H1 (cell line): Measurements from ENCODE around the gene PPP1R1B. TPM values are rescaled to one million over a fixed set of nuclear protein-coding genes. Genes with fewer than 3 reads are reported as not detected.

Experiments
- polyA plus RNA-seq, 7 experiments: library from polyadenylated mRNA; depleted of rRNA in 3 of 7; stranded (reverse) in 5 of 7; unstranded in 2 of 7; fragments of >200 nt in 5 of 7; fragments of 200-250 nt in 2 of 7; gene quantifications; 1 replicate in 5 of 7; 2 replicates in 1 of 7; 4 replicates in 1 of 7; pipeline versions ENCODE4 v1.2.1 to v1.2.3, GENCODE V29; 2011 to 2013; ENCODE audit warnings: missing spikeins in 2 of 7, mixed read lengths in 2 of 7
- total RNA-seq: library from RNA; stranded (reverse); fragmentation: NEBNext Ultra II Directional; extraction: Animal tissue kit (Norgen Biotek cat#: 25700); gene quantifications from 2 replicates; pipeline ENCODE4 v1.2.1, GENCODE V29; 2021

Gene PPP1R1B
- total and polyA plus RNA-seq, 2 of the 8 experiments (the other 6 are each of a cell fraction or from before 2014, with no cell fraction given), result 10.7 to 22.3 TPM

Other genes with a start within 250 kb of the PPP1R1B start
- gene FBXL20, start 225.3 kb upstream of the PPP1R1B start, total RNA-seq, result 10.3 and 11.0 TPM in 2 replicates
- gene FBXL20, start 225.3 kb upstream of the PPP1R1B start, polyA plus RNA-seq (2011; rRNA removed), result 4.3 and 5.5 TPM in 2 replicates
- gene MED1, start 175.7 kb upstream of the PPP1R1B start, total RNA-seq, result 56.5 and 57.6 TPM in 2 replicates
- gene MED1, start 175.7 kb upstream of the PPP1R1B start, polyA plus RNA-seq (2011; rRNA removed), result 17.8 and 24.7 TPM in 2 replicates
- 68.9 and 70.3 TPM in 2 replicates for gene CDK12, start 165.5 kb upstream of the PPP1R1B start, total RNA-seq
- 14.8 and 16.0 TPM in 2 replicates for gene CDK12, start 165.5 kb upstream of the PPP1R1B start, polyA plus RNA-seq (2011; rRNA removed)
- gene NEUROD2, start 19.0 kb upstream of the PPP1R1B start, total RNA-seq, result not detected in 2 replicates
- gene NEUROD2, start 19.0 kb upstream of the PPP1R1B start, polyA plus RNA-seq (2011; rRNA removed), result not detected in 2 replicates
- gene STARD3, start 10.2 kb downstream of the PPP1R1B start, total RNA-seq, result 47.6 and 56.7 TPM in 2 replicates
- gene STARD3, start 10.2 kb downstream of the PPP1R1B start, polyA plus RNA-seq (2011; rRNA removed), result 80.3 and 116 TPM in 2 replicates
- 1.4 TPM in 2 replicates for gene TCAP, start 38.4 kb downstream of the PPP1R1B start, total RNA-seq
- 0.82 and 1.3 TPM in 2 replicates for gene TCAP, start 38.4 kb downstream of the PPP1R1B start, polyA plus RNA-seq (2011; rRNA removed)
- gene PNMT, start 41.5 kb downstream of the PPP1R1B start, total RNA-seq, result 4.4 and 5.6 TPM in 2 replicates
- 10.5 and 10.9 TPM in 2 replicates for gene PNMT, start 41.5 kb downstream of the PPP1R1B start, polyA plus RNA-seq (2011; rRNA removed)
- gene PGAP3, start 61.1 kb downstream of the PPP1R1B start, total RNA-seq, result 18.5 and 21.0 TPM in 2 replicates
- gene PGAP3, start 61.1 kb downstream of the PPP1R1B start, polyA plus RNA-seq (2011; rRNA removed), result 30.7 and 32.2 TPM in 2 replicates
- 394 and 403 TPM in 2 replicates for gene ERBB2, start 73.1 kb downstream of the PPP1R1B start, total RNA-seq
- gene ERBB2, start 73.1 kb downstream of the PPP1R1B start, polyA plus RNA-seq (2011; rRNA removed), result 183 and 278 TPM in 2 replicates
- gene MIEN1, start 103.6 kb downstream of the PPP1R1B start, total RNA-seq, result 29.6 and 30.0 TPM in 2 replicates
- 54.9 and 57.9 TPM in 2 replicates for gene MIEN1, start 103.6 kb downstream of the PPP1R1B start, polyA plus RNA-seq (2011; rRNA removed)
- gene GRB7, start 111.0 kb downstream of the PPP1R1B start, total RNA-seq, result 30.9 and 32.2 TPM in 2 replicates
- gene GRB7, start 111.0 kb downstream of the PPP1R1B start, polyA plus RNA-seq (2011; rRNA removed), result 41.5 and 61.7 TPM in 2 replicates
- 0.52 and 0.56 TPM in 2 replicates for gene IKZF3, start 237.4 kb downstream of the PPP1R1B start, total RNA-seq
- gene IKZF3, start 237.4 kb downstream of the PPP1R1B start, polyA plus RNA-seq (2011; rRNA removed), result 0.23 and 0.31 TPM in 2 replicates
- not detected in 2 replicates for gene ZPBP2, start 241.2 kb downstream of the PPP1R1B start, total RNA-seq
- not detected in 2 replicates for gene ZPBP2, start 241.2 kb downstream of the PPP1R1B start, polyA plus RNA-seq (2011; rRNA removed)